IMR-90 (cell line): ENCODE measurements around the gene MAP10. TPM values are rescaled to one million over a fixed set of nuclear protein-coding genes. Genes with fewer than 3 reads are reported as not detected.

ENCODE experiments used
- ATAC-seq: fragments of 200-7000 bp; cut with Tn5 transposase; 2 replicates; pipeline ENCODE4 v1.9.1; 2020; ENCODE audit warnings: low read depth, mild to moderate bottlenecking, moderate library complexity
- BruUV-seq: library from RNA; stranded (reverse); fragments of 400-500 nt; replicated peaks from 2 replicates; lab custom pipeline; 2021; lab: Mats Ljungman, UMichigan
- CTCF ChIA-PET: fragments of 300-600 bp; formaldehyde crosslinking; extraction: SDS; loops from one replicate; lab custom pipeline; 2021; ENCODE audit warnings: antibody characterized with exemption; lab: Yijun Ruan, JAX
- POLR2A ChIA-PET: fragments of 300-600 bp; sonication (Branson Sonifier 250); formaldehyde crosslinking; loops from one replicate; lab custom pipeline; 2022; ENCODE audit warnings: antibody characterized with exemption; ENCODE audit not compliant: unreplicated experiment; lab: Charles Lee
- DNase-seq: peaks from one replicate; pipeline ENCODE4 v3.0.0; 2013
- H2AFZ ChIP-seq: replicated peaks from 2 replicates; pipeline ENCODE3; 2013; ENCODE audit warnings: low read length, mild to moderate bottlenecking; ENCODE audit not compliant: poor library complexity
- H2AK5ac ChIP-seq: 2 replicates; pipeline ENCODE4 v1.6.1; 2013; ENCODE audit warnings: low read depth, low read length, inconsistent platforms
- H2AK9ac ChIP-seq: replicated peaks from 2 replicates; pipeline ENCODE3; 2013; ENCODE audit warnings: mild to moderate bottlenecking, low read depth, low read length, moderate library complexity; ENCODE audit not compliant: poor library complexity
- H2BK120ac ChIP-seq: 2 replicates; pipeline ENCODE4 v1.6.1; 2013; ENCODE audit warnings: low read depth, low read length, inconsistent platforms
- H2BK15ac ChIP-seq: 3 replicates; pipeline ENCODE4 v1.6.1; 2013; ENCODE audit warnings: low read depth, low read length, inconsistent platforms
- H2BK20ac ChIP-seq: 2 replicates; pipeline ENCODE4 v1.6.1; 2013; ENCODE audit warnings: low read depth, mild to moderate bottlenecking, inconsistent platforms, low read length, moderate library complexity
- H2BK5ac ChIP-seq: 2 replicates; pipeline ENCODE4 v1.6.1; 2013; ENCODE audit warnings: mild to moderate bottlenecking, low read depth, low read length, inconsistent platforms; ENCODE audit not compliant: poor library complexity, severe bottlenecking
- H3K14ac ChIP-seq: replicated peaks from 2 replicates; pipeline ENCODE4 v1.6.1; 2013; ENCODE audit warnings: low read depth, low read length, inconsistent platforms
- H3K18ac ChIP-seq: 2 replicates; pipeline ENCODE4 v1.6.1; 2013; ENCODE audit warnings: low read depth, low read length, control low read depth
- H3K23ac ChIP-seq: 2 replicates; pipeline ENCODE4 v1.6.1; 2013; ENCODE audit warnings: low read depth, low read length, inconsistent platforms
- H3K27ac ChIP-seq: 2 replicates; pipeline ENCODE4 v1.5.1; 2013; ENCODE audit warnings: mild to moderate bottlenecking, control low read depth, low read length; ENCODE audit not compliant: insufficient read depth
- H3K27me3 ChIP-seq: 2 replicates; pipeline ENCODE4 v1.6.1; 2013; ENCODE audit warnings: low read length; ENCODE audit not compliant: control insufficient read depth, insufficient read depth
- H3K36me3 ChIP-seq: 2 replicates; pipeline ENCODE4 v1.6.1; 2013; ENCODE audit warnings: low read length, mixed read lengths; ENCODE audit not compliant: control insufficient read depth, insufficient read depth
- H3K4ac ChIP-seq: 2 replicates; pipeline ENCODE4 v1.6.1; 2013; ENCODE audit warnings: low read depth, low read length, inconsistent platforms
- H3K4me1 ChIP-seq: 2 replicates; pipeline ENCODE4 v1.6.1; 2013; ENCODE audit warnings: low read length, mixed read lengths; ENCODE audit not compliant: control insufficient read depth, insufficient read depth
- H3K4me2 ChIP-seq: 2 replicates; pipeline ENCODE4 v1.6.1; 2013; ENCODE audit warnings: low read depth, mild to moderate bottlenecking, control low read depth, low read length, moderate library complexity
- H3K4me3 ChIP-seq: 2 replicates; pipeline ENCODE4 v1.5.1; 2013; ENCODE audit warnings: low read depth, mild to moderate bottlenecking, control low read depth, low read length, moderate library complexity; ENCODE audit not compliant: insufficient read depth
- H3K56ac ChIP-seq: 2 replicates; pipeline ENCODE4 v1.6.1; 2013; ENCODE audit warnings: low read length, inconsistent platforms; ENCODE audit not compliant: insufficient read depth; ENCODE audit errors: extremely low read depth
- H3K79me1 ChIP-seq, 2 experiments: 2 replicates each; pipeline ENCODE4 v1.6.1; 2013; ENCODE audit warnings: low read length in 2 of 2, inconsistent platforms in 1 of 2, low read depth in 1 of 2
- H3K9ac ChIP-seq: 2 replicates; pipeline ENCODE4 v1.6.1; 2013; ENCODE audit warnings: low read depth, low read length, control low read depth
- H3K9me1 ChIP-seq: 2 replicates; pipeline ENCODE4 v1.6.1; 2013; ENCODE audit warnings: low read length, inconsistent platforms; ENCODE audit not compliant: insufficient read depth
- H3K9me3 ChIP-seq: 2 replicates; pipeline ENCODE4 v1.6.1; 2013; ENCODE audit warnings: low read length; ENCODE audit not compliant: control insufficient read depth, insufficient read depth
- H4K20me1 ChIP-seq: 2 replicates; pipeline ENCODE4 v1.6.1; 2013; ENCODE audit warnings: low read length, inconsistent platforms; ENCODE audit not compliant: insufficient read depth
- H4K5ac ChIP-seq: 2 replicates; pipeline ENCODE4 v1.6.1; 2013; ENCODE audit warnings: mild to moderate bottlenecking, low read depth, low read length, control low read depth
- H4K8ac ChIP-seq, 2 experiments: 2 replicates each; pipeline ENCODE4 v1.6.1; 2013; ENCODE audit warnings: low read depth in 2 of 2, low read length in 2 of 2, control low read depth in 1 of 2, inconsistent platforms in 1 of 2
- H4K91ac ChIP-seq: 2 replicates; pipeline ENCODE4 v1.6.1; 2013; ENCODE audit warnings: low read depth, low read length, inconsistent platforms; ENCODE audit not compliant: insufficient read depth
- BHLHE40 ChIP-seq: fragments of 150-350 bp; IDR thresholded peaks from 2 replicates; pipeline ENCODE4 v1.6.1; 2016; ENCODE audit warnings: mild to moderate bottlenecking, low read depth, low read length
- FOS ChIP-seq: fragments of 150-350 bp; IDR thresholded peaks from 2 replicates; pipeline ENCODE4 v1.6.1; 2016; ENCODE audit warnings: low read depth, low read length
- MAFK ChIP-seq: IDR thresholded peaks from 2 replicates; pipeline ENCODE4 v1.6.1; 2012; ENCODE audit warnings: low read depth, low read length, improper control_type of control experiment
- MXI1 ChIP-seq: IDR thresholded peaks from 2 replicates; pipeline ENCODE4 v1.6.1; 2012; ENCODE audit warnings: low read depth, mild to moderate bottlenecking, low read length, moderate library complexity, borderline replicate concordance
- NFE2L2 ChIP-seq: fragments of 150-350 bp; IDR thresholded peaks from 2 replicates; pipeline ENCODE4 v1.6.1; 2016; ENCODE audit warnings: low read depth, mild to moderate bottlenecking, low read length
- POLR2A ChIP-seq: IDR thresholded peaks from 2 replicates; pipeline ENCODE4 v1.6.1; 2012; ENCODE audit warnings: mild to moderate bottlenecking, low read depth, low read length
- RAD21 ChIP-seq: IDR thresholded peaks from 2 replicates; pipeline ENCODE4 v1.6.1; 2012; ENCODE audit warnings: low read length, improper control_type of control experiment
- RCOR1 ChIP-seq: IDR thresholded peaks from 2 replicates; pipeline ENCODE4 v1.6.1; 2012; ENCODE audit warnings: mild to moderate bottlenecking, low read length, improper control_type of control experiment; ENCODE audit not compliant: insufficient replicate concordance
- RFX5 ChIP-seq: IDR thresholded peaks from 2 replicates; pipeline ENCODE4 v1.8.0; 2012; ENCODE audit warnings: low read depth, mild to moderate bottlenecking, low read length, moderate library complexity
- SMC3 ChIP-seq: fragments of 150-350 bp; IDR thresholded peaks from 2 replicates; pipeline ENCODE4 v1.6.1; 2016; ENCODE audit warnings: low read depth, mild to moderate bottlenecking, antibody characterized with exemption, low read length, moderate library complexity
- WGBS, 2 experiments: methylation state at CpG; one replicate each; pipeline versions ENCODE4 v1.1.5 to v1.1.7; 2013; ENCODE audit warnings: missing lambda C conversion rate in 2 of 2; ENCODE audit not compliant: insufficient read length in 1 of 2; ENCODE audit errors: extremely low coverage in 2 of 2; 5-methylcytosine and 5-hydroxymethylcytosine counted together
- dilution Hi-C: fragments of 300-500 bp; cut with HindIII; formaldehyde crosslinking; loops from one replicate; pipeline ENCODE4 v1.14.3; 2018; ENCODE audit warnings: low sequenced_read_pairs; ENCODE audit not compliant: unreplicated experiment
- in situ Hi-C: fragments of 300-500 bp; cut with MboI; formaldehyde crosslinking; loops from 3 replicates; pipeline ENCODE4 v1.14.3; 2019; ENCODE audit warnings: low sequenced_read_pairs, inconsistent platforms, mixed read lengths
- intact Hi-C: fragments of 100-400 bp; cut with micrococcal nuclease; formaldehyde crosslinking; loops from 2 replicates; pipeline ENCODE4 v1.10.0; 2022
- polyA plus RNA-seq, 3 experiments: library from polyadenylated mRNA; depleted of rRNA; stranded (reverse); fragments of >200 nt; gene quantifications; 2 replicates each; pipeline ENCODE4 v1.2.3, GENCODE V29; 2012; ENCODE audit warnings: low replicate concordance in 1 of 3
- total RNA-seq: library from RNA; depleted of rRNA; stranded (reverse); fragments of >200 nt; gene quantifications from 2 replicates; pipeline ENCODE4 v1.2.3, GENCODE V29; 2012
- TF ChIP-seq, protein P1 (sequence below): conservative IDR thresholded peaks from 2 replicates; pipeline ENCODE4 v1.5.1; 2012; ENCODE audit warnings: mild to moderate bottlenecking, low read depth, low read length, improper control_type of control experiment
- TF ChIP-seq, protein P2 (sequence below): fragments of 150-350 bp; IDR thresholded peaks from 2 replicates; pipeline ENCODE4 v1.6.1; 2017; ENCODE audit warnings: mild to moderate bottlenecking, antibody characterized with exemption, low read length, low read depth
- TF ChIP-seq, protein P3 (sequence below): fragments of 150-350 bp; IDR thresholded peaks from 2 replicates; pipeline ENCODE4 v1.6.1; 2016; ENCODE audit warnings: low read depth, mild to moderate bottlenecking, low read length, moderate library complexity, borderline replicate concordance

MAP10 gene
- total and polyA plus RNA-seq, 2 of the 4 experiments (the other 2 are of a cell fraction), result 1.0 to 1.1 TPM

DNA sequence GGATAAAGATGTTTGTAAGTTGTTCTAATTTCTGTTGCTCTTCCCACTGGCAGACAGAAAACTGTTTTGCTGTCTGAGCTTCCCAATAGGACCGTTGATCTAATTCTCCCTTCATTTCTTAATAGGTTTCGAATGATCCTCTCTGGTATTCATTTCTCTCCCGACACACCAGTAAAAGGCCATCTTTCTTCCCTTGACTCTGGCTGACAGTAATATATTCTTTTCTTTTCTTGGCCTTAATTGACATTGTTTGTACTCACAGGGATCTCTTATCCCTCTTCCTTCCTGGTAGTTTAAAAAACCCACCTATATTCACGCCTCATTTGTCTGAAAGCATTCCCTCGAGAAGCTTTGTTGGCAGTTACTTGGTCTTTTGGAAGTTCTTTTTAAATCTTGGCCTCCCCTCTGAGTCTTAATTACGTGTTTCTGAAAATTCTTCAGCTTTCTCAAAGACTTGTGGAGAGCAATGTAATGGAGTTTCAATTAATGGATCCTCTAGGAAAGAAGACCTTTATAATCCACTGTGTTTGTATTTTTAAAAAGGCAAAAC lies 40.3 kb downstream of the MAP10 start:
- no peaks in the 10 kb centered on the region for H3K9me1 ChIP-seq
- BruUV-seq, result no TSS peak
- no peak overlapping the region for H3K56ac ChIP-seq
- H3K4ac ChIP-seq, result no peak overlapping the region
- ChIA-PET CTCF (no interaction called here), POLR2A (no interaction called here)
- H2BK120ac ChIP-seq, result no peak overlapping the region
- no peak overlapping the region for H2BK5ac ChIP-seq
- no peak overlapping the region for H2AK9ac ChIP-seq
- no peaks in the 10 kb centered on the region for H3K9me3 ChIP-seq
- H4K8ac ChIP-seq, result no peak overlapping the region
- H3K14ac ChIP-seq, result no peak overlapping the region
- H3K4me2 ChIP-seq, result no peak overlapping the region
- H3K4me1 ChIP-seq, result no peaks in the 10 kb centered on the region
- intact Hi-C loops, result no loop called here
- TF ChIP-seq POLR2A (no peak), BHLHE40 (no peak), MXI1 (no peak), RCOR1 (no peak), RAD21 (no peak), NFE2L2 (no peak), MAFK (no peak), SMC3 (no peak), FOS (no peak), RFX5 (no peak)
- TF ChIP-seq, protein P1, sequence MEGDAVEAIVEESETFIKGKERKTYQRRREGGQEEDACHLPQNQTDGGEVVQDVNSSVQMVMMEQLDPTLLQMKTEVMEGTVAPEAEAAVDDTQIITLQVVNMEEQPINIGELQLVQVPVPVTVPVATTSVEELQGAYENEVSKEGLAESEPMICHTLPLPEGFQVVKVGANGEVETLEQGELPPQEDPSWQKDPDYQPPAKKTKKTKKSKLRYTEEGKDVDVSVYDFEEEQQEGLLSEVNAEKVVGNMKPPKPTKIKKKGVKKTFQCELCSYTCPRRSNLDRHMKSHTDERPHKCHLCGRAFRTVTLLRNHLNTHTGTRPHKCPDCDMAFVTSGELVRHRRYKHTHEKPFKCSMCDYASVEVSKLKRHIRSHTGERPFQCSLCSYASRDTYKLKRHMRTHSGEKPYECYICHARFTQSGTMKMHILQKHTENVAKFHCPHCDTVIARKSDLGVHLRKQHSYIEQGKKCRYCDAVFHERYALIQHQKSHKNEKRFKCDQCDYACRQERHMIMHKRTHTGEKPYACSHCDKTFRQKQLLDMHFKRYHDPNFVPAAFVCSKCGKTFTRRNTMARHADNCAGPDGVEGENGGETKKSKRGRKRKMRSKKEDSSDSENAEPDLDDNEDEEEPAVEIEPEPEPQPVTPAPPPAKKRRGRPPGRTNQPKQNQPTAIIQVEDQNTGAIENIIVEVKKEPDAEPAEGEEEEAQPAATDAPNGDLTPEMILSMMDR, result no peak
- TF ChIP-seq, protein P2, sequence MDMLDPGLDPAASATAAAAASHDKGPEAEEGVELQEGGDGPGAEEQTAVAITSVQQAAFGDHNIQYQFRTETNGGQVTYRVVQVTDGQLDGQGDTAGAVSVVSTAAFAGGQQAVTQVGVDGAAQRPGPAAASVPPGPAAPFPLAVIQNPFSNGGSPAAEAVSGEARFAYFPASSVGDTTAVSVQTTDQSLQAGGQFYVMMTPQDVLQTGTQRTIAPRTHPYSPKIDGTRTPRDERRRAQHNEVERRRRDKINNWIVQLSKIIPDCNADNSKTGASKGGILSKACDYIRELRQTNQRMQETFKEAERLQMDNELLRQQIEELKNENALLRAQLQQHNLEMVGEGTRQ, result no peak
- TF ChIP-seq, protein P3, sequence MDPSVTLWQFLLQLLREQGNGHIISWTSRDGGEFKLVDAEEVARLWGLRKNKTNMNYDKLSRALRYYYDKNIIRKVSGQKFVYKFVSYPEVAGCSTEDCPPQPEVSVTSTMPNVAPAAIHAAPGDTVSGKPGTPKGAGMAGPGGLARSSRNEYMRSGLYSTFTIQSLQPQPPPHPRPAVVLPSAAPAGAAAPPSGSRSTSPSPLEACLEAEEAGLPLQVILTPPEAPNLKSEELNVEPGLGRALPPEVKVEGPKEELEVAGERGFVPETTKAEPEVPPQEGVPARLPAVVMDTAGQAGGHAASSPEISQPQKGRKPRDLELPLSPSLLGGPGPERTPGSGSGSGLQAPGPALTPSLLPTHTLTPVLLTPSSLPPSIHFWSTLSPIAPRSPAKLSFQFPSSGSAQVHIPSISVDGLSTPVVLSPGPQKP, result no peak
- H3K18ac ChIP-seq, result no peak overlapping the region; the same call in 1 of the 2 replicates
- no peaks in the 10 kb centered on the region for H3K36me3 ChIP-seq
- ATAC-seq (no peak), DNase-seq (no peak)
- H4K91ac ChIP-seq, result no peak overlapping the region
- H3K27ac ChIP-seq, result no peak overlapping the region
- H4K20me1 ChIP-seq, result no peaks in the 10 kb centered on the region
- no peak overlapping the region for H2BK20ac ChIP-seq
- no peaks in the 10 kb centered on the region for H3K79me1 ChIP-seq
- H2AK5ac ChIP-seq, result no peak overlapping the region
- in situ Hi-C loops, result no loop called here
- H3K9ac ChIP-seq, result no peak overlapping the region
- no peaks in the 10 kb centered on the region for H3K27me3 ChIP-seq
- no peak overlapping the region for H4K5ac ChIP-seq
- WGBS, 2 experiments, result no CpG with 5 or more reads among the region's 6 CpGs
- no peak overlapping the region for H3K4me3 ChIP-seq
- H2AFZ ChIP-seq, result no peak overlapping the region
- H3K23ac ChIP-seq, result no peak overlapping the region
- no peak overlapping the region for H2BK15ac ChIP-seq
- dilution Hi-C loops, result loop anchor here (25.0 kb wide), 1 partner anchor 92 kb away; no protein-coding TSS in a partner anchor
